GM08714 (cell line): ENCODE measurements around the gene DUSP7.

Experiments
- H3K4me3 ChIP-seq: fragments of 200-500 bp; sonication (Bioruptor generic); 2 replicates; pipeline ENCODE4 v1.5.1; 2014; ENCODE audit warnings: mild to moderate bottlenecking, low read length, inconsistent platforms
- ZNF274 ChIP-seq: IDR thresholded peaks from 2 replicates; pipeline ENCODE4 v1.6.1; 2012; ENCODE audit warnings: mild to moderate bottlenecking, low read depth, low read length

DUSP7 gene

GRCh38 chr3:52056521-52056967, at the start of gene DUSP7:
DUSP7 (minus strand) TSS chr3:52056571; CDS start chr3:52056366, 205 bp downstream.
- TF ChIP-seq ZNF274, result no peak
- peak within 1 kb of the TSS; percentile 71 for H3K4me3 ChIP-seq

- no peak for TF ChIP-seq ZNF274
- H3K4me3 ChIP-seq, result no peak overlapping the region
These were observed 48.6 kb upstream of the DUSP7 start for GRCh38 chr3:52104684-52105640.

- no peak overlapping the region for H3K4me3 ChIP-seq
- TF ChIP-seq ZNF274, result no peak
These were observed 46.6 kb upstream of the DUSP7 start for GRCh38 chr3:52102934-52103333.

- H3K4me3 ChIP-seq, result no peak overlapping the region
- TF ChIP-seq ZNF274, result no peak
These were observed 42.6 kb upstream of the DUSP7 start for GRCh38 chr3:52099001-52099401.

- no peak overlapping the region for H3K4me3 ChIP-seq
- no peak for TF ChIP-seq ZNF274
These were observed 41.6 kb upstream of the DUSP7 start for GRCh38 chr3:52097851-52098507.

GRCh38 chr3:52095990-52096775, 39.8 kb upstream of the DUSP7 start:
- no peak overlapping the region for H3K4me3 ChIP-seq
- TF ChIP-seq ZNF274, result no peak

GRCh38 chr3:52094571-52095485, 38.5 kb upstream of the DUSP7 start:
- no peak overlapping the region for H3K4me3 ChIP-seq
- TF ChIP-seq ZNF274, result no peak

GRCh38 chr3:52093756-52094545, 37.6 kb upstream of the DUSP7 start:
- H3K4me3 ChIP-seq, result no peak overlapping the region
- no peak for TF ChIP-seq ZNF274

GRCh38 chr3:52092891-52093290, 36.5 kb upstream of the DUSP7 start:
- no peak for TF ChIP-seq ZNF274

GRCh38 chr3:52092271-52092660, 35.9 kb upstream of the DUSP7 start:
- TF ChIP-seq ZNF274, result no peak
- no peak overlapping the region for H3K4me3 ChIP-seq

More at GRCh38 chr3:52092891-52093290, 36.5 kb upstream of the DUSP7 start:
- no peak overlapping the region for H3K4me3 ChIP-seq

GRCh38 chr3:52091586-52092270, 35.4 kb upstream of the DUSP7 start:
- no peak overlapping the region for H3K4me3 ChIP-seq
- no peak for TF ChIP-seq ZNF274

GRCh38 chr3:52090933-52091468, 34.6 kb upstream of the DUSP7 start:
- H3K4me3 ChIP-seq, result no peak overlapping the region
- TF ChIP-seq ZNF274, result no peak
